ENCODE results near the gene PPM1G. TPM values are rescaled to one million over a fixed set of nuclear protein-coding genes. Genes with fewer than 3 reads are reported as not detected.

The PPM1G gene
- polyA plus RNA-seq, 1 donor (not counting 4 experiments of a cell fraction or from before 2014, with no cell fraction given), result 55.5 TPM

DNA sequence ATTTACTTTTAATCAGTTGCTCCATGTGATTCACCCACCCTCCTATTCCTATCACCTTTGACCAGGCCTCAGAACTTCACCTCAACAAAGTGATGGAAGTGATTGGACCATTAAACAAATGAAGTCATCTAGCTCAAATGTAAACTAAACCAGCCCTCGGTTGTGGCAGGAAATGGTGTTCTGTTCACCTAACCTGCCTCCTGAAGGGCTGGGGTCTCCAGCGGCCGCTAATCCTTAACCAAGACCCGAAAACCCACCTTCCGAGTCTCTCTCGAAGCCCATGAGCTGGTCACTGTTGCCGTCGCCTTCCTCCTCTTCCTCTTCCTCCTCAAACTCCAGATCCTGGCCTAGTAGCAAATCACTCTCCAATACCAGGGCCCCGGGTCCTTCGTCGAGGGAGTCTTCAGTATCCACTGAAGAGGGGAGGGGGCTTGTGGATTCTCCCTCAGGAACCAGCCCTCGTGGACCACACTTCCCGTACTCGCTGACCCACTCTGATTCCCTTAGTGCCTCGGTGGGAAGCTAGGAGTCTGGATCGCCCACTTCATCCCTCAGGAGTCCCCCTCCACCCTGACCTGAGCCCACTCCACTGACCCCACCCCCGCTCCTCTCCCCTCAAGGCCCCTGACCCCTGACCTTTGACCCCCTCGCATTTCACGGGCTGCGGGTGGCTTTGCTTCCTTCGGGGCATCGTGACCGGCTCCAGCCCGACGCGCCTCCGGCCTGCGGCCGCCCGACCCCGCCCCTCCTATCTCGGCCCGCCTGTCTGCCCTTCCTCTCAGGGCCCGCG is 29.4 kb downstream of the PPM1G start:
- Histone ChIP-seq H4K20me1 (ENCODE audit: control insufficient read depth, extremely low read depth, insufficient read depth, low read length) (peaks cover 3% of the 10 kb centered on the region), H3K27ac (ENCODE audit: control insufficient read depth, insufficient read depth, low read length) (peak overlapping the region; percentile 86), H3K4me1 (ENCODE audit: control insufficient read depth, extremely low read depth, insufficient read depth, low read length) (peaks cover 22% of the 10 kb centered on the region), H3K4me3 (ENCODE audit: control insufficient read depth in 2 of 3, extremely low read depth in 1 of 3, insufficient read depth in 2 of 3, low read depth in 1 of 3, low read length in 3 of 3) (peak overlapping the region; percentile 75 to 94 (median 94)), H3K4me2 (ENCODE audit: control insufficient read depth, extremely low read depth, insufficient read depth, low read depth, low read length) (peak overlapping the region; percentile 88), H3K9me3 (ENCODE audit: control insufficient read depth, low read depth, low read length) (no peaks in the 10 kb centered on the region), H3K9me1 (ENCODE audit: control insufficient read depth, extremely low read depth, insufficient read depth, low read length) (no peaks in the 10 kb centered on the region), H3K36me3 (ENCODE audit: control insufficient read depth in 2 of 2, extremely low read depth in 1 of 2, insufficient read depth in 2 of 2, low read length in 2 of 2) (peaks cover 46 to 50% of the 10 kb centered on the region in 2 experiments), H2AFZ (ENCODE audit: control insufficient read depth, low read length) (peak overlapping the region; percentile 10), H3K79me2 (ENCODE audit: control insufficient read depth, insufficient read depth, low read length) (peaks cover 29% of the 10 kb centered on the region), H3K27me3 (ENCODE audit: control insufficient read depth, extremely low read depth, insufficient read depth, low read length) (no peaks in the 10 kb centered on the region), H3K9ac (ENCODE audit: control insufficient read depth, extremely low read depth, insufficient read depth, low read length) (peak overlapping the region; percentile 91)
- TF ChIP-seq EZH2 (IDR thresholded peaks at IDR 0.05; ENCODE audit: low read length) (no peak), CTCF (optimal IDR thresholded peaks at IDR 0.05 in 1 of 3, IDR thresholded peaks at IDR 0.05 in 1 of 3, conservative IDR thresholded peaks at IDR 0.05 in 1 of 3; ENCODE audit: extremely low read depth in 1 of 3, insufficient read depth in 2 of 3, low read length in 3 of 3) (no peak)
- FAIRE-seq, result peak; percentile 23
- dilution Hi-C loops (cut with MboI; ENCODE audit: extremely low pct_ligation_motif_present, low sequenced_read_pairs), result no loop called here
- DNase-seq (ENCODE audit: low read depth, low spot score), result no peak

- Histone ChIP-seq H3K36me3 (ENCODE audit: control insufficient read depth in 2 of 2, extremely low read depth in 1 of 2, insufficient read depth in 2 of 2, low read length in 2 of 2) (peaks cover 46 to 53% of the 10 kb centered on the region in 2 experiments), H3K9me1 (ENCODE audit: control insufficient read depth, extremely low read depth, insufficient read depth, low read length) (no peaks in the 10 kb centered on the region), H3K9me3 (ENCODE audit: control insufficient read depth, low read depth, low read length) (no peaks in the 10 kb centered on the region), H3K4me3 (ENCODE audit: control insufficient read depth in 2 of 3, extremely low read depth in 1 of 3, insufficient read depth in 2 of 3, low read depth in 1 of 3, low read length in 3 of 3) (peak overlapping the region; percentile 75 to 94 (median 94)), H3K27me3 (ENCODE audit: control insufficient read depth, extremely low read depth, insufficient read depth, low read length) (no peaks in the 10 kb centered on the region), H3K4me2 (ENCODE audit: control insufficient read depth, extremely low read depth, insufficient read depth, low read depth, low read length) (peak overlapping the region; percentile 88), H2AFZ (ENCODE audit: control insufficient read depth, low read length) (no peak overlapping the region), H3K79me2 (ENCODE audit: control insufficient read depth, insufficient read depth, low read length) (peaks cover 33% of the 10 kb centered on the region), H3K9ac (ENCODE audit: control insufficient read depth, extremely low read depth, insufficient read depth, low read length) (peak overlapping the region; percentile 91), H3K27ac (ENCODE audit: control insufficient read depth, insufficient read depth, low read length) (peak overlapping the region; percentile 86), H4K20me1 (ENCODE audit: control insufficient read depth, extremely low read depth, insufficient read depth, low read length) (peaks cover 3% of the 10 kb centered on the region), H3K4me1 (ENCODE audit: control insufficient read depth, extremely low read depth, insufficient read depth, low read length) (peaks cover 16% of the 10 kb centered on the region)
- TF ChIP-seq EZH2 (IDR thresholded peaks at IDR 0.05; ENCODE audit: low read length) (no peak), CTCF (optimal IDR thresholded peaks at IDR 0.05 in 1 of 3, IDR thresholded peaks at IDR 0.05 in 1 of 3, conservative IDR thresholded peaks at IDR 0.05 in 1 of 3; ENCODE audit: extremely low read depth in 1 of 3, insufficient read depth in 2 of 3, low read length in 3 of 3) (no peak)
- no peak for FAIRE-seq
- dilution Hi-C loops (cut with MboI; ENCODE audit: extremely low pct_ligation_motif_present, low sequenced_read_pairs), result no loop called here
- no peak for DNase-seq (ENCODE audit: low read depth, low spot score)
Observed at GRCh38 chr2:27379383-27379835, 30.0 kb downstream of the PPM1G start.

Measured in keratinocyte (primary cell).